ENCODE data around the gene TMEM9B.

TMEM9B gene

GRCh38 chr11:8928205-8928604 is 36.0 kb downstream of the TMEM9B start:
- DNase-seq = no peak

GRCh38 chr11:8927233-8927632 is 37.0 kb downstream of the TMEM9B start:
- DNase-seq = no peak

- no peak for DNase-seq
These were observed 38.0 kb downstream of the TMEM9B start for GRCh38 chr11:8926236-8926635.

- no peak for DNase-seq
These were observed 38.5 kb downstream of the TMEM9B start for GRCh38 chr11:8925711-8926110.

- DNase-seq = no peak
These were observed 41.6 kb downstream of the TMEM9B start for GRCh38 chr11:8922691-8923090.

GRCh38 chr11:8917157-8917825 is 47.0 kb downstream of the TMEM9B start:
- no peak for DNase-seq

GRCh38 chr11:8914661-8915018 is 49.6 kb downstream of the TMEM9B start:
- no peak for DNase-seq

- DNase-seq = peak; percentile 46
These were observed 50.1 kb downstream of the TMEM9B start for GRCh38 chr11:8913961-8914660.

GRCh38 chr11:8911029-8911823 is 53.0 kb downstream of the TMEM9B start, which contains the start of gene AKIP1:
Gene AKIP1, plus strand, starts transcription at chr11:8911189. Its CDS starts 261 bp downstream, at chr11:8911450.
- DNase-seq = peak; percentile 98

- DNase-seq = no peak
These were observed 53.6 kb downstream of the TMEM9B start for GRCh38 chr11:8910649-8911026.

- DNase-seq = no peak
These were observed 56.1 kb downstream of the TMEM9B start for GRCh38 chr11:8908099-8908498.

- no peak for DNase-seq
These were observed 57.1 kb downstream of the TMEM9B start for GRCh38 chr11:8907116-8907515.

GRCh38 chr11:8905528-8906165 is 58.6 kb downstream of the TMEM9B start:
- no peak for DNase-seq

- no peak for DNase-seq
These were observed 65.0 kb downstream of the TMEM9B start for GRCh38 chr11:8899119-8899753.
